ENCODE results near the gene GJA4. TPM values are rescaled to one million over a fixed set of nuclear protein-coding genes. Genes with fewer than 3 reads are reported as not detected.
"Not testable (repeated sequence)": the region's sequence is repeated elsewhere in the genome, so short reads cannot be mapped to it uniquely, and the experiment has no call there.

GJA4 gene
- total and polyA plus RNA-seq, 8 donors, result 1.7 to 4.8 (median 2.5) TPM; not detected in 2

DNA sequence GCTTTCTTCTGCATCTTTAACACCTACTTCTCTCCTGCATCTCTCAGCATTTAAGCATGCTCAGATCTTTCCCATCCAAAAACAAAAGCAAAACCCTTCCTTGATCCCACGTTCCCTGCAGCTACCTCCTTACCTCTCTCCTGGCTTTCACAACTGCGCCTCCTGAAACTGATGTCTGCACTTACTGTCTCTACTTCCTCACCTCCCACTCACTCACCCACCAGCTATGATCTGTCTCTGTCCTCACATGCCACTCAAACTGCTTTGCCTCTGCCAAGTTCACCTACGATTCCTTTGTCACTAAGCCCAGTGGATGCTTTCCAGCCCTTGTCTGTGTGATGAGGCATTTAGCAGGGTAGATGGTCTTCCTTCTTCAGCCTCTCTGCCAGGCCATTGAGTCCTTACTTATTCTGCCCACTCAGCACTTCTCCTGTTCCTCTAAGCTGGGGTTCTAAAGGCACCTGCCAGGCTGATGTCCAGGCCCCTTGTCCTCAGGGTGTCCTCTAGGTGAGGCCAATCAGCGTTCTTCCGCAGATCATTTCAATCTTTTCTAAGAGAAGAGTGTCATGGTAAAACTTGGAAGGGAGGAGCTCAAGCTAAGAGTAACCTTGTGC lies 21.8 kb upstream of the GJA4 start:
- 76 to 85% (median 79%) methylated on average over 5 of the region's 5 CpGs for WGBS, 5 donors
- H3K36me3 ChIP-seq, result no peaks in the 10 kb centered on the region
- intact Hi-C loops (cut with DNase I; ENCODE audit: low total_unique reads), result no loop called here
- TF ChIP-seq POLR2AphosphoS5 (IDR thresholded peaks at IDR 0.05) (no peak), EP300 (IDR thresholded peaks at IDR 0.05) (no peak), POLR2A (IDR thresholded peaks at IDR 0.05) (no peak)
- TF ChIP-seq, protein P1, sequence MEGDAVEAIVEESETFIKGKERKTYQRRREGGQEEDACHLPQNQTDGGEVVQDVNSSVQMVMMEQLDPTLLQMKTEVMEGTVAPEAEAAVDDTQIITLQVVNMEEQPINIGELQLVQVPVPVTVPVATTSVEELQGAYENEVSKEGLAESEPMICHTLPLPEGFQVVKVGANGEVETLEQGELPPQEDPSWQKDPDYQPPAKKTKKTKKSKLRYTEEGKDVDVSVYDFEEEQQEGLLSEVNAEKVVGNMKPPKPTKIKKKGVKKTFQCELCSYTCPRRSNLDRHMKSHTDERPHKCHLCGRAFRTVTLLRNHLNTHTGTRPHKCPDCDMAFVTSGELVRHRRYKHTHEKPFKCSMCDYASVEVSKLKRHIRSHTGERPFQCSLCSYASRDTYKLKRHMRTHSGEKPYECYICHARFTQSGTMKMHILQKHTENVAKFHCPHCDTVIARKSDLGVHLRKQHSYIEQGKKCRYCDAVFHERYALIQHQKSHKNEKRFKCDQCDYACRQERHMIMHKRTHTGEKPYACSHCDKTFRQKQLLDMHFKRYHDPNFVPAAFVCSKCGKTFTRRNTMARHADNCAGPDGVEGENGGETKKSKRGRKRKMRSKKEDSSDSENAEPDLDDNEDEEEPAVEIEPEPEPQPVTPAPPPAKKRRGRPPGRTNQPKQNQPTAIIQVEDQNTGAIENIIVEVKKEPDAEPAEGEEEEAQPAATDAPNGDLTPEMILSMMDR (IDR thresholded peaks at IDR 0.05), result no peak
- H3K4me1 ChIP-seq, result no peaks in the 10 kb centered on the region
- H3K27ac ChIP-seq, result no peak overlapping the region
- no peak overlapping the region for H3K4me3 ChIP-seq
- no peaks in the 10 kb centered on the region for H3K9me3 ChIP-seq
- no peak for DNase-seq
- peaks cover 0 to 22% (median 0%) of the 10 kb centered on the region in 3 donors for H3K27me3 ChIP-seq

DNA sequence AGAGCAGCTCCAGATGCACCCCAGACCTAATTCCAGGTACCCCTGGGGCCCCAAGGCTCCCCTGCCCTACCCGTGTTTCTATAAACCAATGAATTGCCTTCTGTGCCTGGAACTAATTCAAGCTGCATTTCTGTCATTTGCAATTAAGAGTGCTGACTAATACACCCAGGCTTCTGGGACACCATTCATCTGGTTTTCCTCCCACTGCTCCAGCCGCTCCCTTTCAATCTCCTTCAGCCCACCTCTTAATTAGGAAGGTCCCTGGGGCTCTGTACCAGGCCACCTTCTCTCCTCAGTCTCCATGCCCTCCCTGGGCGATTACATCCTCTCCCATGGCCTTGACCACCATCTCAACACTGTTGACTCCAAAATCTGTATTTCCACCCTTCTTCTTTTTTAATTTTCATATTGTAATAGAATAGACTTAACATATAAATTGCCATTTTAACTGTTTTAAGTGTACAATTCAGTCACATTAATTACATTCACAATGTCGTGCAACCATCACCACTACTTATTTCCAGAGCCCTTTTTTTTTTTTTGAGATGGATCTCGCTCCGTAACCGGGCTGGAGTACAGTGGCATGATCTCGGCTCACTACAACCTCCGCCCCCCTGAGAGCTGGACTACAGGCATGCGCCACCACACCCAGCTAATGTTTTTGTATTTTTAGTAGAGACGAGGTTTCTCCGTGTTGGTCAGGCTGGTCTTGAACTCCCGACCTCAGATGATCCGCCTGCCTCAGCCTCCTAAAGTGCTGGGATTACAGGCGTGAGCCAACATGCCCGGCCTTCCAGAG lies 21.0 kb upstream of the GJA4 start:
- TF ChIP-seq, protein P1 (IDR thresholded peaks at IDR 0.05), result no peak
- TF ChIP-seq EP300 (IDR thresholded peaks at IDR 0.05), result no peak
- no peak for TF ChIP-seq POLR2A (IDR thresholded peaks at IDR 0.05)
- TF ChIP-seq POLR2AphosphoS5 (IDR thresholded peaks at IDR 0.05), result no peak
- H3K27me3 ChIP-seq, result peaks cover 0 to 25% (median 0%) of the 10 kb centered on the region in 3 donors
- H3K9me3 ChIP-seq, result no peaks in the 10 kb centered on the region
- intact Hi-C loops (cut with DNase I; ENCODE audit: low total_unique reads), result no loop called here
- no peak overlapping the region for H3K4me3 ChIP-seq
- H3K27ac ChIP-seq, result no peak overlapping the region
- DNase-seq, result no peak
- no peaks in the 10 kb centered on the region for H3K36me3 ChIP-seq
- 85 to 89% (median 87%) methylated on average over 16 of the region's 16 CpGs for WGBS, 5 donors
- H3K4me1 ChIP-seq, result no peaks in the 10 kb centered on the region

DNA sequence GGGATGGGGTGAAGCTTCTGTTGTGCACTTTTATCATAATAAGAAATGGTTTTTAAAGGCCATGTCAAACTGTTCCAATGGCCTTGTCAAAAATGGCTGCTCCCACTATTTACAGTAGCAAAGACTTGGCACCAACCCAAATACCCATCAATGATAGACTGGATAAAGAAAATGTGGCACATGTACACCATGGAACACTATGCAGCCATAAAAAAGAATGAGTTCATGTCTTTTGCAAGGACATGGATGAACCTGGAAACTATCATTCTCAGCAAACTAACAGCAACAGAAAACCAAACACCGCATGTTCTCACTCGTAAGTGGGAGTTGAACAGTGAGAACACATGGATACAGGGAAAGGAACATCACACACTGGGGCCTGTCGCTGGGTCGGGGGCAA lies 19.7 kb upstream of the GJA4 start:
- H3K4me3 ChIP-seq; H3K9me3 ChIP-seq; intact Hi-C loops (cut with DNase I; ENCODE audit: low total_unique reads); H3K36me3 ChIP-seq; DNase-seq; H3K27ac ChIP-seq; H3K4me1 ChIP-seq: not testable (repeated sequence)
- 85 to 95% (median 88%) methylated on average over 4 of the region's 4 CpGs for WGBS, 5 donors
- H3K27me3 ChIP-seq, result peaks cover 0 to 34% (median 0%) of the 10 kb centered on the region in 3 donors

DNA sequence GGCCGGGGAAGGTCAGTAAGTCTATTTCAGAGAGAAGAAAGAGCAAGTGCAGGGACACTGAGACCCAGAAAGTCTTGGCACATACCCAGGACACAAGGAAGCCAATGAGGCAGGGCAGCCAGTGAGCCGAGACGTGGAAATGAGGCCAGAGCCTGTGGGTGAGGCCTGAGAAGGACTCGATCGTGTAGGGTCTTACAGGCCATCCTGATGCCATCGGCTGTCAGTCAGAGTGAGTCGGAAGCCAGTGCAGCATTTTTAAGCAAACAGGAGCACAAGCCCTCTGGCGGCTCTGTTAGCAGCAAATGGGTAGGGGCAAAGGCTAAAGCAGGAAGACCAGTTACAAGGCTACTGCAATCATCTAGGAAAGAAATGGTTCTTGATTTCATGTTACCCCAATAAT lies 17.8 kb upstream of the GJA4 start:
- H3K4me1 ChIP-seq, result no peaks in the 10 kb centered on the region
- TF ChIP-seq POLR2AphosphoS5 (IDR thresholded peaks at IDR 0.05) (no peak), EP300 (IDR thresholded peaks at IDR 0.05) (no peak), POLR2A (IDR thresholded peaks at IDR 0.05) (no peak)
- TF ChIP-seq, protein P1 (IDR thresholded peaks at IDR 0.05), result no peak
- no peak for DNase-seq
- no peaks in the 10 kb centered on the region for H3K36me3 ChIP-seq
- intact Hi-C loops (cut with DNase I; ENCODE audit: low total_unique reads), result no loop called here
- no peak overlapping the region for H3K4me3 ChIP-seq
- 54 to 71% (median 60%) methylated on average over 8 of the region's 8 CpGs for whole genome bisulfite sequencing, 5 donors
- no peaks in the 10 kb centered on the region for H3K9me3 ChIP-seq
- H3K27me3 ChIP-seq, result peaks cover 0 to 46% (median 3%) of the 10 kb centered on the region in 3 donors
- no peak overlapping the region for H3K27ac ChIP-seq

DNA sequence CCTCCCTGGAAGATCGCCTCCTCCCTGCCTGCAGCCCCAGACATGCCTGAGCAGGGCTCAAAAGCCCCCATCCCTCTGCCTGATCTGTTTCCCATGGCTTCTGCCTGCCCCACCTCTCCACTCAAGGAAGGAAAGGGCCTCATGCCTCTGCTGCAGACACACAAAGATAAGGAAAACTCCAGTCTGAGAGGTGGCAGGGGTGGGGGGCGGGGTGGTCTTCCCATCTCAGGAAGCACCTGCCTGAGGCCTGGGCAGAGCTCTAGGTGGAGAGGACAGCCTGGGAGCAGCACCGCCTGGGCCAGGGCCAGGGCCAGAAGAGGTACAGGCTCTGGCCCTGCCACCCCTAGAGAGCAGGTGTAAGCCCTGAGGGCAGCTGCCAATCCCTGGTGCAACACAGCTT lies 15.9 kb upstream of the GJA4 start:
- intact Hi-C loops (cut with DNase I; ENCODE audit: low total_unique reads), result no loop called here
- H3K4me3 ChIP-seq, result no peak overlapping the region
- 33 to 73% (median 59%) methylated on average over 2 to 3 of the region's 3 CpGs for WGBS, 5 donors
- H3K27me3 ChIP-seq, result peaks cover 6 to 66% (median 16%) of the 10 kb centered on the region in 3 donors
- peaks cover 10 to 16% (median 13%) of the 10 kb centered on the region in 4 donors for H3K4me1 ChIP-seq
- H3K36me3 ChIP-seq, result no peaks in the 10 kb centered on the region
- no peak for DNase-seq
- no peak overlapping the region for H3K27ac ChIP-seq
- H3K9me3 ChIP-seq, result no peaks in the 10 kb centered on the region
- TF ChIP-seq EP300 (IDR thresholded peaks at IDR 0.05) (no peak), POLR2A (IDR thresholded peaks at IDR 0.05) (no peak), POLR2AphosphoS5 (IDR thresholded peaks at IDR 0.05) (no peak)
- TF ChIP-seq, protein P1 (IDR thresholded peaks at IDR 0.05), result no peak
